ENCODE data around the gene MCCD1. TPM values are rescaled to one million over a fixed set of nuclear protein-coding genes. Genes with fewer than 3 reads are reported as not detected.
A peak's percentile ranks its signal among the peaks of the same experiment; 100 is the strongest.

The MCCD1 gene
- total and polyA plus RNA-seq, 2 of the 13 experiments (the other 11 are each of a cell fraction or from before 2014, with no cell fraction given): 0.15 TPM; not detected in 1

- TF ChIP-seq ZNF280B (CRISPR knock-in tag; IDR thresholded peaks at IDR 0.05; ENCODE audit: borderline replicate concordance) (no peak), ZEB1 (IDR thresholded peaks at IDR 0.05; ENCODE audit: insufficient replicate concordance, low read depth) (no peak), ZNF839 (CRISPR knock-in tag; IDR thresholded peaks at IDR 0.05; ENCODE audit: borderline replicate concordance) (no peak), TIGD3 (CRISPR knock-in tag; IDR thresholded peaks at IDR 0.05; ENCODE audit: borderline replicate concordance) (no peak), FUBP1 (CRISPR knock-in tag; IDR thresholded peaks at IDR 0.05; ENCODE audit: borderline replicate concordance) (no peak), NFRKB (IDR thresholded peaks at IDR 0.05) (no peak), THAP9 (CRISPR knock-in tag; IDR thresholded peaks at IDR 0.05; ENCODE audit: borderline replicate concordance) (no peak), ZFP36L1 (CRISPR knock-in tag; IDR thresholded peaks at IDR 0.05) (peak; percentile 67; the same call in 1 of the 2 replicates), ZUFSP (CRISPR knock-in tag; IDR thresholded peaks at IDR 0.05; ENCODE audit: borderline replicate concordance) (no peak), ZNF615 (CRISPR knock-in tag; IDR thresholded peaks at IDR 0.05; ENCODE audit: borderline replicate concordance) (no peak), ZNF800 (CRISPR knock-in tag; IDR thresholded peaks at IDR 0.05) (no peak), ETS1 (CRISPR knock-in tag; IDR thresholded peaks at IDR 0.05) (no peak)
Observed at GRCh38 chr6:31541059-31541657, 12.4 kb downstream of the MCCD1 start (continued).

Measured in HepG2 (cell line).